ENCODE results near the gene TTC23L. TPM values are rescaled to one million over a fixed set of nuclear protein-coding genes. Genes with fewer than 3 reads are reported as not detected.

The TTC23L gene
- total and polyA plus RNA-seq, 4 donors = 0.51 to 4.4 (median 1.1) TPM

- ATAC-seq (ENCODE audit: insufficient read depth, low FRiP score) (peak; percentile 75), DNase-seq (no peak)
- Histone ChIP-seq H3K4me3 (no peak overlapping the region), H3K4me1 (ENCODE audit: control insufficient read depth in 5 of 5, insufficient read depth in 5 of 5, low read length in 5 of 5) (no peaks in the 10 kb centered on the region), H3K36me3 (ENCODE audit: control insufficient read depth in 4 of 4, insufficient read depth in 4 of 4, low read length in 4 of 4) (peaks cover 8 to 27% (median 24%) of the 10 kb centered on the region in 4 donors), H3K9ac (ENCODE audit: insufficient read depth in 1 of 2, low read length in 2 of 2) (no peak overlapping the region), H3K9me3 (ENCODE audit: control insufficient read depth in 4 of 4, insufficient read depth in 3 of 4, low read length in 3 of 4) (no peaks in the 10 kb centered on the region), H3K27ac (ENCODE audit: low read depth in 1 of 2, low read length in 1 of 2) (peak overlapping the region in 1 of 2 donors; percentile 9), H3K27me3 (ENCODE audit: control insufficient read depth in 3 of 3, insufficient read depth in 3 of 3, low read length in 2 of 3) (no peaks in the 10 kb centered on the region)
- 45 to 68% methylated on average over 3 of the region's 3 CpGs for WGBS, 2 donors
- TF ChIP-seq CTCF (IDR thresholded peaks at IDR 0.05; ENCODE audit: control extremely low read depth, extremely low read depth) = no peak
These were observed 84.9 kb downstream of the TTC23L start for GRCh38 chr5:34923694-34924461.

GRCh38 chr5:34924462-34924765 is 85.5 kb downstream of the TTC23L start:
- peaks cover 8 to 24% (median 24%) of the 10 kb centered on the region in 4 donors for H3K36me3 ChIP-seq (ENCODE audit: control insufficient read depth in 4 of 4, insufficient read depth in 4 of 4, low read length in 4 of 4)
- H3K27me3 ChIP-seq (ENCODE audit: control insufficient read depth in 3 of 3, insufficient read depth in 3 of 3, low read length in 2 of 3) = no peaks in the 10 kb centered on the region
- ATAC-seq (ENCODE audit: insufficient read depth, low FRiP score) = no peak
- TF ChIP-seq CTCF (IDR thresholded peaks at IDR 0.05; ENCODE audit: control extremely low read depth, extremely low read depth) = no peak
- no peak overlapping the region for H3K4me3 ChIP-seq
- no peaks in the 10 kb centered on the region for H3K4me1 ChIP-seq (ENCODE audit: control insufficient read depth in 5 of 5, insufficient read depth in 5 of 5, low read length in 5 of 5)
- H3K9ac ChIP-seq (ENCODE audit: insufficient read depth in 1 of 2, low read length in 2 of 2) = no peak overlapping the region
- H3K9me3 ChIP-seq (ENCODE audit: control insufficient read depth in 4 of 4, insufficient read depth in 3 of 4, low read length in 3 of 4) = no peaks in the 10 kb centered on the region
- no peak for DNase-seq
- no peak overlapping the region for H3K27ac ChIP-seq (ENCODE audit: low read depth in 1 of 2, low read length in 1 of 2)

GRCh38 chr5:34926318-34926888 is 87.4 kb downstream of the TTC23L start:
- Histone ChIP-seq H3K9me3 (ENCODE audit: control insufficient read depth in 4 of 4, insufficient read depth in 3 of 4, low read length in 3 of 4) (no peaks in the 10 kb centered on the region), H3K27me3 (ENCODE audit: control insufficient read depth in 3 of 3, insufficient read depth in 3 of 3, low read length in 2 of 3) (no peaks in the 10 kb centered on the region), H3K27ac (ENCODE audit: low read depth in 1 of 2, low read length in 1 of 2) (no peak overlapping the region), H3K9ac (ENCODE audit: insufficient read depth in 1 of 2, low read length in 2 of 2) (no peak overlapping the region), H3K36me3 (ENCODE audit: control insufficient read depth in 4 of 4, insufficient read depth in 4 of 4, low read length in 4 of 4) (peaks cover 6 to 20% (median 19%) of the 10 kb centered on the region in 4 donors), H3K4me1 (ENCODE audit: control insufficient read depth in 5 of 5, insufficient read depth in 5 of 5, low read length in 5 of 5) (peaks cover 0 to 14% (median 9%) of the 10 kb centered on the region in 5 donors), H3K4me3 (no peak overlapping the region)
- ATAC-seq (ENCODE audit: insufficient read depth, low FRiP score) (no peak), DNase-seq (no peak)
- whole genome bisulfite sequencing, 2 donors = 86 to 93% methylated on average over 3 of the region's 3 CpGs
- no peak for TF ChIP-seq CTCF (IDR thresholded peaks at IDR 0.05; ENCODE audit: control extremely low read depth, extremely low read depth)
